GM12874 (cell line): Measurements from ENCODE around the gene PPP2R5C.

ENCODE experiments used
- TF ChIP-seq, protein P1 (sequence below): IDR thresholded peaks from 2 replicates; pipeline ENCODE4 v1.5.1; 2011; ENCODE audit warnings: low read depth, mild to moderate bottlenecking, control low read depth, low read length, moderate library complexity; ENCODE audit not compliant: insufficient read depth

Gene PPP2R5C

DNA sequence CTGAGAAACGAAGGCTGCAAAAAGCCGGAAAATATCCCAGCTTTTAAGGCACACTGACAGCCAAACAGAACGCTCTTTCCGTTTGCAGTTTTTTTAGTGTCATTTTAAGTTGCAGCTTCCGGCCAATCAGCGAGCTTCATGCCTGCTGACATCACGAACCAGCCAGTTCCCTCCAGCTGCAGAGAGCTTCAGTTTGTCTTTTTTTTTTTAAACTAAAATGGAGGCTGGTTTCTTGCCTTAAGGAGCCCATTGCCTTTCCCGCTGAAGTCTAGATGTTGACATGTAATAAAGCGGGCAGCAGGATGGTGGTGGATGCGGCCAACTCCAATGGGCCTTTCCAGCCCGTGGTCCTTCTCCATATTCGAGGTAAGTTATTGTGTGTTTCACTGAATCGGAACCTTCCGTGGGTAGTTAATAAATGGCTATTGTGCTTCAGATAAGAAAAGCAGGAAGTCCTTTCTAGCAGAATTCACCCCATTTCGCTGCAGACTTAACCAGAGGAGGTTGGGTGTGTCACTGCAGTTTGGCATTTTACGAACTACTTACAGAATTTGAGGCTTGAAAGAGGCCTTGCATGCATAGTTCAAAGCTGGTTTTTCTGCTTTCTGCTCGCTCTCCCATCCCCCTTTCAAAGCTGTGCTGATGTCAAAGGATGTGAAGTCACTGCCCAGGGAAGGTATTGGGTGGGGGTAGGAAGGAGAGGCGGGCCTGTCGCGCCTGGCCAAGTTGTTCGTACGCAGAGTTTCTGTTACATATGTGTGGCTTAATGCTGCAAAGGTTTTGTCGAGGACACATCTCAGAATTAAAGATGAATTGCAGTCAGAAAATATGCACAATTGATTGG is 48.4 kb downstream of the PPP2R5C start:
- TF ChIP-seq, protein P1, sequence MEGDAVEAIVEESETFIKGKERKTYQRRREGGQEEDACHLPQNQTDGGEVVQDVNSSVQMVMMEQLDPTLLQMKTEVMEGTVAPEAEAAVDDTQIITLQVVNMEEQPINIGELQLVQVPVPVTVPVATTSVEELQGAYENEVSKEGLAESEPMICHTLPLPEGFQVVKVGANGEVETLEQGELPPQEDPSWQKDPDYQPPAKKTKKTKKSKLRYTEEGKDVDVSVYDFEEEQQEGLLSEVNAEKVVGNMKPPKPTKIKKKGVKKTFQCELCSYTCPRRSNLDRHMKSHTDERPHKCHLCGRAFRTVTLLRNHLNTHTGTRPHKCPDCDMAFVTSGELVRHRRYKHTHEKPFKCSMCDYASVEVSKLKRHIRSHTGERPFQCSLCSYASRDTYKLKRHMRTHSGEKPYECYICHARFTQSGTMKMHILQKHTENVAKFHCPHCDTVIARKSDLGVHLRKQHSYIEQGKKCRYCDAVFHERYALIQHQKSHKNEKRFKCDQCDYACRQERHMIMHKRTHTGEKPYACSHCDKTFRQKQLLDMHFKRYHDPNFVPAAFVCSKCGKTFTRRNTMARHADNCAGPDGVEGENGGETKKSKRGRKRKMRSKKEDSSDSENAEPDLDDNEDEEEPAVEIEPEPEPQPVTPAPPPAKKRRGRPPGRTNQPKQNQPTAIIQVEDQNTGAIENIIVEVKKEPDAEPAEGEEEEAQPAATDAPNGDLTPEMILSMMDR, result no peak

DNA sequence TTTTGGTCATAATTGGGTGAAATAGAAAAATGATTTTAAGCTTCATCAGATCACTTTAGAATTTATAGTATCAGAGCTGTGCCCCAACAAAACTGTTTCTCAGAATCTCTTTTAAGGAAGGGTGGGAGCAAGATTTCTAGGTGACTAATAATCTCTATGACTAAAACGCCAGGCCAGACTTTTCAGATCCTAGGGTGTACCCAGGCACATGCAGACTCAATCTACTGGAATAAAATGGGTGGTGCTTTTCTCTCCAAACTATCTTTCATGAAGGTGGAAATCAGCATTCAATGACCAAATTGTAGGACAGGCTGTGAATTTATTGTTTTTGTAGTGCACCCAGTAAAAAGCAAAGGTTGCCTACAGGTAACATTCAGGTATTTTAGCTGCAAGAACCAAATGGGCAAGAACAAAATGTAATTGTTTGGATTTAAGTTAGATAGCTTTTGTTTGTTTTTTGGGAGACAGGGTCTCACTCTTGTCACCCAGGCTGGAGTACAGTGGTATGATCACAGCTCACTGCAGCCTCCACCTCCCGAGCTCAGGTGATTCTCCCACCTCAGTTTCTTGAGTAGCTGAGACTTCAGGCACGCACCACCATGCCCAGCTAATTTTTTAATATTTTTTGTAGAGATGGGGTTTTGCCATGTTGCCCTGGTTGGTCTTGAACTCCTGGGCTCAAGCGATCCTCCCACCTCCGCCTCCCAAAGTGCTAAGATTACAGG is 49.5 kb downstream of the PPP2R5C start:
- TF ChIP-seq, protein P1, result no peak

DNA sequence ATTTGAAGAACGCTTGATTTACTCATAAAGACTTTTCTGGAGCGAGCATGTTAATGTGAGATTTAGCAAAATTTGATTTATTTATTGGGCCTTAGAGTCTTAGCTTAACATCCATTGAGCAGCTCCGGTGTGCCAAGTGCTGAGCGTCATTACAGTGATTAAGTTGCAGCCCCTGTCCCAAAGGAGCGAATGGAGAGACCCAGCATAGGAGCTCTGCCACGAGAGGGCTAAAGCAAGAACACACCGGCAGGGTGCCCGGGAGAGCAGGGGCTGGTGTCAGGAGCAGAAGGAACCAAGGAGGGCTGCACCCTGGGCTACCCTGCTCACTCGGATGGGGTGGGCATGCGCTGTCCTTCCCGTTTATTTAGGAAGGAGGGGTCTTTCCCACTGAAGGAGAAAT is 50.6 kb downstream of the PPP2R5C start:
- TF ChIP-seq, protein P1, result no peak

DNA sequence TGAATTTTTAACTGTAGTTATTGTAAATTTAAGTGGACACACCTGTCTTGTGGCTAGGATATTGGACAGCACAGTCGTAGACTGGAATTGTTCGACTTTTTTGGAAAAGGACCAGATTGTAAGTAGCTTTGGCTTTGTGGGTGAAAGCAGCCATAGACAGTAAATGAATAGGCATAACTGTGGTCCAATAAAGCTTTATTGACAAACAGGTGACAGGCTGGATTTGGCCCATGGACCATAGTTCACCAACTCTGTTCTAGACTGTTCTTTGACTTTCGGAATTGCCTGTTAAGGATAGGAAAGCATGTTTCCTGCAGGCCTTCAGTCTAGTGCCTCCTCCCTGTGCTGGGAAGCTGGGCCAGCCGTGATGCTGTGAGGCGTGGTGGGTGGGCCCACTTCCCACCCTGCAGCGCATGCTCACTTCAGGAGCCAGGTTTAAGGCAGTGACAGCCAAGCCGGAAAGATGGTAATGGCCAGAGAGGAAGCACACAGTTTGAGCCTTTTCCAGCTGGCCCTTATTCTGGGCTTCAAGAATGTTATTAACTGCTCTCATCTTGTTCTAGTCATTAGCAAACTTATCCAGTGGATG is 51.8 kb downstream of the PPP2R5C start:
- TF ChIP-seq, protein P1, result no peak

DNA sequence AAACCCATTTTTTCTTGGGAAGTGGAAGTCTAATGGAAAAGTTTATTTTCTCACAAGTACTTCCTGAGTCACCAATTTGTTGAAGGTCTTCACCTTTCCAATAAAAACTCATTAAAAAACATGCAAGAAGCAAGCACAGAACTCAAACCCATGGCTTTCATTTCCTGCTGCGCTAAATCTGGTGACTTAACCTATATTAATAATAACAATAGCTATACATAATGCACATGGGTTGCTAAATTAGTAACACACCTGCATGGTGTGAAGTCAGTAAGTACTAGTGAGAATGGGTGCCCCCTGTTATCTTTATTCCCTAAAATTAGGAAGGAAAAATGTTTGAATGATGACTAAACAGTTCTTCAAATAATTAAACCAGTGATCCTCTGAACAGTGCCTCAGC is 52.3 kb downstream of the PPP2R5C start:
- TF ChIP-seq, protein P1, result no peak

DNA sequence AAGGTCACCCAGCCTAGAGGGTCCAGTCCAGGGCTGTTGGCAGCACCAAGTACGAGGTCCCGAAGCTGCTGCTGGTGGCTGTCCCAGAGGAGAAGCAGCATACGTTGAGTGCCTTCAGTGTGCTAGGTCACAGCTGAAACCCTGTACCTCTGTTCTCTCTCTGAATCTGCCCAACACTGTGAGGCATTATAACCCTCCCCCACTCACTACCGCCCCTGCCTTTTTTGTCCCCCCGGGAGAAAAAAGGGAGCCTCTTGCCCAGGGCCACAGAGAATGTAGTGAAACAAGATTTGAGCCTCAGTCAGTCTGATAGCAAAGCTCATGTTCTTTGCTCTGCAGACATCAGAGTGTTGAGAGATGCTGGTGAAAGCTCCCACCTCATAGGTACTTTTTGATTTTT is 53.4 kb downstream of the PPP2R5C start:
- TF ChIP-seq, protein P1, result no peak

DNA sequence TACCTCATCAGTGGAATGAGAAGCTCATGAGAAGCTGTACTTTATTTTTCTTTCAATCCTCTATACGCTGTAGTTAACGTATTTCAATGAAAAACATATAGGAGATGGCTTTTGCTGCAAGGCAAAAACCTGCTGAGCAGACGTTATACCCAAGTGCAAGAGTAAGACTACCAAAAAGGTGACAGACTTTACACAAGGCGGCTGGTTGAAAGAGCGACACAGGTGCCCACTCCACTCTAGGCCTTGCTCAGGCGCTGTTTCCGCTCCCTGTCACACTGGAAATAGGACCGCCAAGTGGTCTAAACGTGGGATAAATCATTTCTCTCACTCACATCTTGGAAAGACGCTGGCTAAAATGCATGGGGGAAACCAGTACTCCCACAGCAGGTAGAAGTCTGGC is 54.5 kb downstream of the PPP2R5C start:
- TF ChIP-seq, protein P1, result no peak
